Endothelial cell of umbilical vein (primary cell): ENCODE results near the gene PPP2R2C. TPM values are rescaled to one million over a fixed set of nuclear protein-coding genes. Genes with fewer than 3 reads are reported as not detected.

ENCODE experiments used
- BruUV-seq: library from RNA; stranded (reverse); fragments of 400-500 nt; replicated peaks from 2 replicates; lab custom pipeline; 2021; lab: Mats Ljungman, UMichigan
- CTCF ChIA-PET: fragments of 300-600, 350-600 bp; sonication (Branson Sonifier 250); formaldehyde crosslinking; loops from one replicate; lab custom pipeline; 2021; ENCODE audit warnings: antibody characterized with exemption, inconsistent platforms; lab: Charles Lee
- POLR2A ChIA-PET: fragments of 300-600, 350-600 bp; sonication (Branson Sonifier 250); formaldehyde crosslinking; loops from one replicate; lab custom pipeline; 2021; ENCODE audit warnings: antibody characterized with exemption, inconsistent platforms; lab: Charles Lee
- DNase-seq: peaks from one replicate; pipeline ENCODE4 v3.0.0-alpha.2; 2011; ENCODE audit warnings: low read depth, low spot score
- FAIRE-seq: peaks from 2 replicates; lab custom pipeline; 2011; peaks lifted over from hg19 to GRCh38; lab: Jason Lieb, UNC
- H2AFZ ChIP-seq: 2 replicates; pipeline ENCODE4 v1.6.0; 2012; ENCODE audit warnings: low read depth, low read length, control low read depth, inconsistent platforms
- H3K27ac ChIP-seq: 2 replicates; pipeline ENCODE4 v1.5.1; 2011; ENCODE audit warnings: low read depth, mild to moderate bottlenecking, control low read depth, low read length, moderate library complexity; ENCODE audit not compliant: insufficient read depth
- H3K27me3 ChIP-seq, 2 experiments: 2 replicates each; pipeline versions ENCODE4 v1.6.0 to v1.6.1; 2011; ENCODE audit warnings: low read length in 2 of 2, mixed read lengths in 1 of 2; ENCODE audit not compliant: control insufficient read depth in 2 of 2, insufficient read depth in 2 of 2
- H3K36me3 ChIP-seq, 2 experiments: 2 replicates in 1 of 2; 3 replicates in 1 of 2; pipeline ENCODE4 v1.5.1; 2011; ENCODE audit warnings: low read length in 2 of 2, mild to moderate bottlenecking in 1 of 2, moderate library complexity in 1 of 2; ENCODE audit not compliant: control insufficient read depth in 2 of 2, insufficient read depth in 2 of 2; ENCODE audit errors: extremely low read depth in 1 of 2
- H3K4me1 ChIP-seq: 3 replicates; pipeline ENCODE4 v1.5.1; 2011; ENCODE audit warnings: mild to moderate bottlenecking, low read length; ENCODE audit not compliant: control insufficient read depth, insufficient read depth; ENCODE audit errors: extremely low read depth
- H3K4me2 ChIP-seq: 2 replicates; pipeline ENCODE4 v1.6.1; 2011; ENCODE audit warnings: low read length, control low read depth, mixed read lengths; ENCODE audit not compliant: insufficient read depth
- H3K4me3 ChIP-seq, 3 experiments: fragments of 200-600 bp in 1 of 3; sonication (generic), shearing (Covaris generic) in 1 of 3; replicated peaks in 1 of 3; 2 replicates each; pipeline ENCODE4 v1.5.1; 2011 to 2016; ENCODE audit warnings: control low read depth in 3 of 3, low read length in 3 of 3, mild to moderate bottlenecking in 2 of 3, inconsistent platforms in 1 of 3, low read depth in 1 of 3, moderate library complexity in 1 of 3; ENCODE audit not compliant: insufficient read depth in 1 of 3
- H3K79me2 ChIP-seq: 2 replicates; pipeline ENCODE4 v1.6.0; 2012; ENCODE audit warnings: low read length, inconsistent platforms; ENCODE audit not compliant: control insufficient read depth, insufficient read depth
- H3K9ac ChIP-seq: replicated peaks from 2 replicates; pipeline ENCODE3; 2011; ENCODE audit warnings: low read length, control low read depth; ENCODE audit not compliant: insufficient read depth; ENCODE audit errors: extremely low read depth
- H3K9me1 ChIP-seq: replicated peaks from 3 replicates; pipeline ENCODE4 v1.6.0; 2011; ENCODE audit warnings: mild to moderate bottlenecking, low read length; ENCODE audit not compliant: control insufficient read depth, insufficient read depth; ENCODE audit errors: extremely low read depth
- H3K9me3 ChIP-seq: replicated peaks from 2 replicates; pipeline ENCODE4 v1.5.1; 2012; ENCODE audit warnings: low read length, inconsistent platforms; ENCODE audit not compliant: control insufficient read depth, insufficient read depth
- H4K20me1 ChIP-seq: replicated peaks from 2 replicates; pipeline ENCODE3; 2011; ENCODE audit warnings: mild to moderate bottlenecking, low read length; ENCODE audit not compliant: control insufficient read depth, insufficient read depth; ENCODE audit errors: extremely low read depth
- JUN ChIP-seq: IDR thresholded peaks from 2 replicates; pipeline ENCODE4 v1.6.1; 2011; ENCODE audit warnings: borderline replicate concordance, low read depth; ENCODE audit not compliant: insufficient read length, insufficient read depth
- MYC ChIP-seq: IDR thresholded peaks from one replicate; pipeline ENCODE4 v1.6.1; 2011; ENCODE audit warnings: mild to moderate bottlenecking, low read depth, low read length
- POLR2A ChIP-seq: IDR thresholded peaks from 2 replicates; pipeline ENCODE4 v1.6.1; 2012; ENCODE audit warnings: low read depth, mild to moderate bottlenecking, control low read depth, low read length
- POLR2AphosphoS5 ChIP-seq: IDR thresholded peaks from 2 replicates; pipeline ENCODE4 v1.6.1; 2012; ENCODE audit warnings: low read depth, mild to moderate bottlenecking, control low read depth, low read length, moderate library complexity; ENCODE audit not compliant: insufficient read depth
- dilution Hi-C: fragments of 300-500 bp; cut with MboI; formaldehyde crosslinking; loops from one replicate; pipeline ENCODE4 v1.15.0; 2019; ENCODE audit warnings: low sequenced_read_pairs; ENCODE audit not compliant: extremely low pct_ligation_motif_present
- intact Hi-C: fragments of 100-400 bp; cut with micrococcal nuclease; formaldehyde crosslinking; loops from one replicate; pipeline ENCODE4 v1.10.0; 2022
- polyA plus RNA-seq, 4 experiments: library from polyadenylated mRNA; depleted of rRNA in 3 of 4; stranded (reverse) in 3 of 4; unstranded in 1 of 4; fragments of >200 nt; gene quantifications; 2 replicates each; pipeline versions ENCODE4 v1.2.1 to v1.2.3, GENCODE V29; 2011 to 2012; ENCODE audit warnings: missing spikeins in 1 of 4
- total RNA-seq: library from RNA; stranded (reverse); gene quantifications from 2 replicates; pipeline ENCODE4 v1.2.3, GENCODE V29; 2021
- TF ChIP-seq, protein P1 (sequence below), 2 donors: IDR thresholded peaks; 1 replicate in 1 of 2; 2 replicates in 1 of 2; pipeline ENCODE4 v1.5.1; 2011; ENCODE audit warnings: low read length in 2 of 2, mild to moderate bottlenecking in 2 of 2, moderate library complexity in 2 of 2, control low read depth in 1 of 2, inconsistent platforms in 1 of 2, low read depth in 1 of 2; ENCODE audit not compliant: insufficient read depth in 1 of 2; ENCODE audit errors: extremely low read depth in 1 of 2
- TF ChIP-seq, protein P2 (sequence below): IDR thresholded peaks from 2 replicates; pipeline ENCODE4 v1.6.1; 2011; ENCODE audit not compliant: insufficient read depth, insufficient read length

The PPP2R2C gene
- total and polyA plus RNA-seq, 2 donors (not counting 3 experiments of a cell fraction or from before 2014, with no cell fraction given) = 0.03 to 0.09 TPM

DNA sequence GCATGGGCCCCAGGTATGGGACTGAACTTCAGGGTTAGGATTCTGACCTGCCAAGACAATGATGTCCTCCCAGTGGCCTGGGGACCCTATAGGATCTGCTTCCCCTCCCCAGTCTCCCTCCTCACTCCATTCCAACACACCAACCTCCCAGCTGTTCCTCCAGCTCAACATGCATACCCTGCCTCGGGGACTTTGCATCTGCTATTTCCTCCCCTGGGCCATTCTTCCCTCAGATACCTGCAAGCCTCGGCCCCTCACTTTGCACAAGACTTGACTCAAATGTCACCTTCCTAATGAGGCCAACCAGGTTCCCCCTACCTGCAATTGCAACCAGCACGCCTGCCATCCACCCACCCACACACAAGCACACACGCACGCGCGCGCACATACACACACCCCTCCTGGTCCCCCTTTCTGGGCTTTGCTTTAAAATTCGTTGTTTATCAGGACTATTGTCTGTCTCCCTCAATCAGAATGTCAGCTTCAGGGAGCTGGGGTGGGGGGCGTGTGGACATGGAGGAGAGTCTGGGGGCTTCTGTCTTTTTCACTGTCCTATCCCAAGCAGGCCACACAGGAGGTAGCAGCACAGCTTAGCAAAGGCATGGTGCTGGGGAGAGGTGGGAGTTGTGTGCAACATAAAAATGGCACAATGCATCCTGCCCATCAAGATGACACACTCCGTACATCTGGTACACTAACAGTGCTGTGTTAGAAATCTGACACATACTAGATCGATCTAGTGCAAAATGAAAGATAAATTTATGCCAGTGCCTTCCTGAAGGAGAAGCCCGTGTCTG, 20.6 kb upstream of the PPP2R2C start:
- Histone ChIP-seq H3K27ac (no peak overlapping the region), H3K4me1 (no peaks in the 10 kb centered on the region), H3K9me3 (no peaks in the 10 kb centered on the region), H3K79me2 (no peaks in the 10 kb centered on the region), H2AFZ (no peak overlapping the region), H3K9me1 (no peaks in the 10 kb centered on the region), H3K4me2 (no peak overlapping the region), H3K9ac (no peak overlapping the region), H3K4me3 (no peak overlapping the region), H3K27me3 (no peaks in the 10 kb centered on the region), H4K20me1 (no peaks in the 10 kb centered on the region), H3K36me3 (no peaks in the 10 kb centered on the region)
- BruUV-seq = no TSS peak
- dilution Hi-C loops = no loop called here
- DNase-seq (no peak), FAIRE-seq (no peak)
- POLR2A ChIA-PET = no interaction called here
- CTCF ChIA-PET = no interaction called here
- intact Hi-C loops = no loop called here
- no peak for TF ChIP-seq POLR2AphosphoS5
- TF ChIP-seq MYC = no peak
- TF ChIP-seq, protein P1, sequence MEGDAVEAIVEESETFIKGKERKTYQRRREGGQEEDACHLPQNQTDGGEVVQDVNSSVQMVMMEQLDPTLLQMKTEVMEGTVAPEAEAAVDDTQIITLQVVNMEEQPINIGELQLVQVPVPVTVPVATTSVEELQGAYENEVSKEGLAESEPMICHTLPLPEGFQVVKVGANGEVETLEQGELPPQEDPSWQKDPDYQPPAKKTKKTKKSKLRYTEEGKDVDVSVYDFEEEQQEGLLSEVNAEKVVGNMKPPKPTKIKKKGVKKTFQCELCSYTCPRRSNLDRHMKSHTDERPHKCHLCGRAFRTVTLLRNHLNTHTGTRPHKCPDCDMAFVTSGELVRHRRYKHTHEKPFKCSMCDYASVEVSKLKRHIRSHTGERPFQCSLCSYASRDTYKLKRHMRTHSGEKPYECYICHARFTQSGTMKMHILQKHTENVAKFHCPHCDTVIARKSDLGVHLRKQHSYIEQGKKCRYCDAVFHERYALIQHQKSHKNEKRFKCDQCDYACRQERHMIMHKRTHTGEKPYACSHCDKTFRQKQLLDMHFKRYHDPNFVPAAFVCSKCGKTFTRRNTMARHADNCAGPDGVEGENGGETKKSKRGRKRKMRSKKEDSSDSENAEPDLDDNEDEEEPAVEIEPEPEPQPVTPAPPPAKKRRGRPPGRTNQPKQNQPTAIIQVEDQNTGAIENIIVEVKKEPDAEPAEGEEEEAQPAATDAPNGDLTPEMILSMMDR (IDR thresholded peaks at IDR 0.05; ENCODE audit: extremely low read depth in 1 of 2, insufficient read depth in 1 of 2, low read depth in 1 of 2, low read length in 2 of 2) = no peak
- TF ChIP-seq, protein P2, sequence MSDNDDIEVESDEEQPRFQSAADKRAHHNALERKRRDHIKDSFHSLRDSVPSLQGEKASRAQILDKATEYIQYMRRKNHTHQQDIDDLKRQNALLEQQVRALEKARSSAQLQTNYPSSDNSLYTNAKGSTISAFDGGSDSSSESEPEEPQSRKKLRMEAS = no peak
- no peak for TF ChIP-seq POLR2A
- no peak for TF ChIP-seq JUN
